Measurements from ENCODE around the gene SLC35B2.

Gene SLC35B2

GRCh38 chr6:44253307-44254101 lies 3.8 kb downstream of the SLC35B2 start:
- Histone ChIP-seq H3K27ac (no peak overlapping the region), H3K4me1 (ENCODE audit: control insufficient read depth in 1 of 2, insufficient read depth in 1 of 2, low read depth in 1 of 2, low read length in 1 of 2) (peaks cover 16 to 17% of the 10 kb centered on the region in 2 experiments), H3K9me3 (no peaks in the 10 kb centered on the region), H3K36me3 (peaks cover 45% of the 10 kb centered on the region), H3K4me3 (ENCODE audit: low read depth in 1 of 2, low read length in 1 of 2) (no peak overlapping the region), H3K27me3 (peaks cover 7% of the 10 kb centered on the region)
- TF ChIP-seq, protein P1, sequence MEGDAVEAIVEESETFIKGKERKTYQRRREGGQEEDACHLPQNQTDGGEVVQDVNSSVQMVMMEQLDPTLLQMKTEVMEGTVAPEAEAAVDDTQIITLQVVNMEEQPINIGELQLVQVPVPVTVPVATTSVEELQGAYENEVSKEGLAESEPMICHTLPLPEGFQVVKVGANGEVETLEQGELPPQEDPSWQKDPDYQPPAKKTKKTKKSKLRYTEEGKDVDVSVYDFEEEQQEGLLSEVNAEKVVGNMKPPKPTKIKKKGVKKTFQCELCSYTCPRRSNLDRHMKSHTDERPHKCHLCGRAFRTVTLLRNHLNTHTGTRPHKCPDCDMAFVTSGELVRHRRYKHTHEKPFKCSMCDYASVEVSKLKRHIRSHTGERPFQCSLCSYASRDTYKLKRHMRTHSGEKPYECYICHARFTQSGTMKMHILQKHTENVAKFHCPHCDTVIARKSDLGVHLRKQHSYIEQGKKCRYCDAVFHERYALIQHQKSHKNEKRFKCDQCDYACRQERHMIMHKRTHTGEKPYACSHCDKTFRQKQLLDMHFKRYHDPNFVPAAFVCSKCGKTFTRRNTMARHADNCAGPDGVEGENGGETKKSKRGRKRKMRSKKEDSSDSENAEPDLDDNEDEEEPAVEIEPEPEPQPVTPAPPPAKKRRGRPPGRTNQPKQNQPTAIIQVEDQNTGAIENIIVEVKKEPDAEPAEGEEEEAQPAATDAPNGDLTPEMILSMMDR (IDR thresholded peaks at IDR 0.05), result peak; percentile 10

GRCh38 chr6:44251576-44252524 lies 5.5 kb downstream of the SLC35B2 start:
- Histone ChIP-seq H3K36me3 (peaks cover 40% of the 10 kb centered on the region), H3K27me3 (peaks cover 4% of the 10 kb centered on the region), H3K4me1 (ENCODE audit: control insufficient read depth in 1 of 2, insufficient read depth in 1 of 2, low read depth in 1 of 2, low read length in 1 of 2) (peaks cover 14 to 16% of the 10 kb centered on the region in 2 experiments), H3K9me3 (no peaks in the 10 kb centered on the region), H3K4me3 (ENCODE audit: low read depth in 1 of 2, low read length in 1 of 2) (no peak overlapping the region), H3K27ac (no peak overlapping the region)
- TF ChIP-seq, protein P1 (IDR thresholded peaks at IDR 0.05), result no peak

DNA sequence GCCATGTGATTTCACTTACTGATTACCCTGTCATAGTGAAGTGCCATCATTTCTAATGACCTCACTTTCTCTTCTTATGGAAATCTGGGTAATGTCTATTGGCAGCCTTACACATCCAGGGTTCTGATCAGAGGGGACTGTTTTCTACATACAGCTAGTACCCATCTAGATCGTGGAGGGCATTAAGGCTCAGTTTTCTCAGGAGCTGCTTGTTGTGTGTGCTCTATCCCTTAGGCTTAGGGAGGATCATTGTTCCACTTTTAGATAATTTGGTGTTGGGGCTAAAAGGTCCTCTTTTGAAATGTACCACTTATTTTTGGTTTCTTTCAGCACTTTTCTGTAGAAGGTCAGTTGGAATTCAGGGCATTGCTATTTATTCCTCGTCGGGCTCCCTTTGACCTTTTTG lies 6.6 kb downstream of the SLC35B2 start:
- H3K4me3 ChIP-seq (ENCODE audit: low read depth in 1 of 2, low read length in 1 of 2), result no peak overlapping the region

GRCh38 chr6:44250067-44250717 lies 7.1 kb downstream of the SLC35B2 start:
- TF ChIP-seq, protein P1 (IDR thresholded peaks at IDR 0.05), result no peak
- no peak overlapping the region for H3K4me3 ChIP-seq (ENCODE audit: low read depth in 1 of 2, low read length in 1 of 2)
- no peaks in the 10 kb centered on the region for H3K9me3 ChIP-seq
- no peak overlapping the region for H3K27ac ChIP-seq
- peaks cover 15 to 16% of the 10 kb centered on the region in 2 experiments for H3K4me1 ChIP-seq (ENCODE audit: control insufficient read depth in 1 of 2, insufficient read depth in 1 of 2, low read depth in 1 of 2, low read length in 1 of 2)
- H3K27me3 ChIP-seq, result no peaks in the 10 kb centered on the region
- H3K36me3 ChIP-seq, result peaks cover 39% of the 10 kb centered on the region

More for the DNA sequence above, 6.6 kb downstream of the SLC35B2 start:
- Histone ChIP-seq H3K4me1 (ENCODE audit: control insufficient read depth in 1 of 2, insufficient read depth in 1 of 2, low read depth in 1 of 2, low read length in 1 of 2) (peaks cover 13 to 14% of the 10 kb centered on the region in 2 experiments), H3K27ac (no peak overlapping the region), H3K9me3 (no peaks in the 10 kb centered on the region), H3K36me3 (peaks cover 40% of the 10 kb centered on the region), H3K27me3 (no peaks in the 10 kb centered on the region)
- TF ChIP-seq, protein P1 (IDR thresholded peaks at IDR 0.05), result no peak

GRCh38 chr6:44249082-44249748 lies 8.1 kb downstream of the SLC35B2 start:
- no peak overlapping the region for H3K27ac ChIP-seq
- no peaks in the 10 kb centered on the region for H3K27me3 ChIP-seq
- TF ChIP-seq, protein P1 (IDR thresholded peaks at IDR 0.05), result no peak
- H3K36me3 ChIP-seq, result peaks cover 31% of the 10 kb centered on the region
- peaks cover 15 to 16% of the 10 kb centered on the region in 2 experiments for H3K4me1 ChIP-seq (ENCODE audit: control insufficient read depth in 1 of 2, insufficient read depth in 1 of 2, low read depth in 1 of 2, low read length in 1 of 2)
- H3K4me3 ChIP-seq (ENCODE audit: low read depth in 1 of 2, low read length in 1 of 2), result no peak overlapping the region
- no peaks in the 10 kb centered on the region for H3K9me3 ChIP-seq

Measured in neutrophil (primary cell).